ENCODE data around the gene UTP3.
"Not testable (repeated sequence)": the region's sequence is repeated elsewhere in the genome, so short reads cannot be mapped to it uniquely, and the experiment has no call there.

Gene UTP3

DNA sequence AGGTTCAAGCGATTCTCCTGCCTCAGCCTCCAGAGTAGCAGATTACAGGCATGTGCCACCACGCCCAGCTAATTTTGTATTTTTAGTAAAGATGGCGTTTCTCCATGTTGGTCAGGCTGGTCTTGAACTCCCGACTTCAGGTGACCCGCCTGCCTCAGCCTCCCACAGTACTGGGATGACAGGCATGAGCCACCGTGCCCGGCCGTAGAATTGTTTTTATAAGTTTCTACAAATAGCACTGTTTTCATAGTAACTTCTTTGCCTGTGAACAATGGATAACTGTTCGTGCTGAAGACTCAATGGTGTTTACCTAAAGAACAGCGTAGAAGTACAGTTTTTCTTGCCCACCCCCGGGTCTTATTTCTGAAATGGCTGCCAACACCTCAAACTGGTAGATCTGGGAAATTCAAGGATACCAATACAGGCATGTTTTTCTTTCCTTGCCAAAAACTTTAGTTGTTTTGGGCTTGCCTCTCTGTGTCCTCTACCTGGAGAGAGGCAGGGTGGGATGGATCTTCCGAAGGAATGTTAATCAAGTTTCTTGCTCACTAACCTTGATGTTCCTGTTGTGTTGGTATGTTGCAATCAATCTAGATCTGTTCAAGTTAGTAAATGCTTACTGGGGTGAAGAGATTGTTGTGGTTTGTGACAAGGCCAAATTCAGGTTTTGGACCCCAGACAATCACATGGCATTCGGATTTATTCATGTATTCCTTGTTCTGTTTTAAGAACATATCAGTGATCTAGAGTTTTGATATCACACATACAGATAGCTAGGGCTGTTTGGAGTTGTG is 30.7 kb downstream of the UTP3 start:
- no peak overlapping the region for H3K4me3 Mint-ChIP-seq
- peaks cover 48% of the 10 kb centered on the region for H3K4me1 Mint-ChIP-seq

DNA sequence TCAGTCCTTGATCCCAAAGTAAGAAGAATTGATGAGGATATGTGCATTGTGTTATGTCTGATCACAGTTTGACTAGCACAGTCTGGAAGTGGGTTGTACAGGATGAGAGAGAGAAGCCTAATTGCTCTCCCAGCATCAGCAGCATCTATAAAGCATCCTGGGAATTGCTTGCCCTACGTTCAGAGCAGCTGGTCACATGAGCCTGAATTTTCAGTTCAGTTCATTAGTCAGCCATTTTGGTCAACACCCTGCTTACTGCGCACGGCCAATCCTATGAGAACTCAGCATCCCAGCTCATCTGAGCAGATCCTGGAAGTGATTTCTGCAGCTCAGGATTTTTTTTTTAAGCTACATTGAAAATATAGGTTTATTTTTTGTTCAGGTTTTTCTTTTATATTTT is 33.4 kb downstream of the UTP3 start, which contains the start of gene RUFY3:
Gene RUFY3 (plus strand): TSS at position 218 of the 400 bp plus-strand sequence. CDS start 610 bp downstream, outside the sequence.
- H3K36me3 Mint-ChIP-seq (ENCODE audit: low read depth) = no peaks in the 10 kb centered on the region
- DNase-seq = no peak
- peaks cover 31% of the 10 kb centered on the region for H3K4me1 Mint-ChIP-seq
- H3K9me3 Mint-ChIP-seq = no peaks in the 10 kb centered on the region
- no peak for ATAC-seq
- H3K4me3 Mint-ChIP-seq = peak within 1 kb of the TSS; percentile 25
- peak within 1 kb of the TSS; percentile 17 for H3K27ac Mint-ChIP-seq
- H3K27me3 Mint-ChIP-seq = no peaks in the 10 kb centered on the region

More for the DNA sequence above, 30.7 kb downstream of the UTP3 start:
- Mint-ChIP-seq H3K9me3 (no peaks in the 10 kb centered on the region), H3K27me3 (no peaks in the 10 kb centered on the region), H3K36me3 (ENCODE audit: low read depth) (peaks cover 2% of the 10 kb centered on the region), H3K27ac (no peak overlapping the region)
- ATAC-seq (no peak), DNase-seq (no peak)

DNA sequence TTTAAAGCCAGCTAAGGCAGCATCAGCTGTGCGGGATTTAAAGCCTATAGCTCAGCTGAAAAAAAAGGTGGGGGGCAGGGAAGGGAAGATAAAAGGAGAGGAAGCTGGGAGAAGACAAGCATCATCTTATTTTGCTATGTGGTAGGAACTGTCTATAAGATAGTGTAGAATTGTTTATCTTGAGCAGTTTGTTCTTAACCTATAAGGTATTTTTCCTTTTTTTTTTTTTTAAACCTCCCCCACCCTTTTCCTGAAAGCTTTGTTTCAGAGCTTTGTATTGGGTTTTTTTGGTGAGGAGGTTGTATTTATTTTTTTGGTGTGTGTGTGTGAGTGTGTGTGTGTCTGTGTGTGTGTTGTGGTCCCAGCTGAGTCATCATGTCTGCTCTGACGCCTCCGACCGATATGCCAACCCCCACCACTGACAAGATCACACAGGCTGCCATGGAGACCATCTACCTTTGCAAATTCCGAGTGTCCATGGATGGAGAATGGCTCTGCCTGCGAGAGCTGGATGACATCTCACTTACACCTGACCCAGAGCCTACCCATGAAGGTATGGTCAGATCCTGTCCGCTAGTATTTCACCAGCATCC is 34.0 kb downstream of the UTP3 start:
- Mint-ChIP-seq H3K27ac (peak overlapping the region; percentile 17), H3K4me1 (peaks cover 30% of the 10 kb centered on the region), H3K27me3 (no peaks in the 10 kb centered on the region), H3K9me3 (no peaks in the 10 kb centered on the region), H3K36me3 (ENCODE audit: low read depth) (no peaks in the 10 kb centered on the region), H3K4me3 (peak overlapping the region; percentile 25)
- ATAC-seq = peak; percentile 65
- DNase-seq = no peak

DNA sequence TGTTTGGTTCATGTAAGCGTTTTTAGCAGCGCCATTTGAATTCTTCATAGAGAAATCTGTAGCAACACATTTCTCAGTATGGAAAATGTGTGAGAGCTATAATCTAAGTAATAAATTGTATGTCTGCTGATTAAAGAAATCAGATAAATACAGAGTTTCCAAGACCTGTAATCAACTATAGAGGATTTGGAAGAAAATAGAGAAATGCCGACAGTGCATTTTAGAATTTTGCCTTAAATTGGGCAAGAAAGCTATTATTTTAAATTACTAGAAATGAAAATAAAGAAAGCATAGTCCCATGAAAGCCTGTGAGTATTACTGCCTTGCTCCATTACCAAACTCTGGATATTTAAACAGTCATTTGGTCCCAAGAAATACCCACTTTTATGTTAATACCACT is 36.1 kb downstream of the UTP3 start:
- no peak for ATAC-seq
- DNase-seq = no peak
- Mint-ChIP-seq H3K9me3 (no peaks in the 10 kb centered on the region), H3K27me3 (no peaks in the 10 kb centered on the region), H3K36me3 (ENCODE audit: low read depth) (no peaks in the 10 kb centered on the region), H3K27ac (no peak overlapping the region), H3K4me3 (no peak overlapping the region), H3K4me1 (peaks cover 25% of the 10 kb centered on the region)

DNA sequence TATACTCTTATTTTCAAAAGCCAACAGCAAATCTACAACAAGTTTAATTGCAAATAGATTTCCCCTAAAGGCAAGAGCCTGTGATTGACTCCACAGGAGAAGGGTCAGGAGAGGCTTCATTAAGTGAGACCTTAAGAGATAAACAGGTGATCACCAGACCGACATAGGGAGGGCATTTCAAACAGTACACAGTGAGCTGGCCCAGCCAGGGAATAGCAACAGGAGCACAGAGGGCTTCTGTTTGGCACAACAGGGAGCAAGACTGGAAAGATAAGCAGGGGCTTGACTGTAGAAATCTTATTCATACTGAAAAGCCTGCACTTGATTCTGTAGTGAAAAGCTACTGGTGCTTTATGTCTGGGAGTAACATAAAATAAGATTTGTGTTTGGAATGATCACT is 37.3 kb downstream of the UTP3 start:
- H3K4me1 Mint-ChIP-seq = peaks cover 25% of the 10 kb centered on the region
- no peak overlapping the region for H3K4me3 Mint-ChIP-seq
- no peaks in the 10 kb centered on the region for H3K27me3 Mint-ChIP-seq
- no peak for ATAC-seq
- H3K36me3 Mint-ChIP-seq (ENCODE audit: low read depth) = no peaks in the 10 kb centered on the region
- H3K9me3 Mint-ChIP-seq = no peaks in the 10 kb centered on the region
- H3K27ac Mint-ChIP-seq = no peak overlapping the region
- no peak for DNase-seq

DNA sequence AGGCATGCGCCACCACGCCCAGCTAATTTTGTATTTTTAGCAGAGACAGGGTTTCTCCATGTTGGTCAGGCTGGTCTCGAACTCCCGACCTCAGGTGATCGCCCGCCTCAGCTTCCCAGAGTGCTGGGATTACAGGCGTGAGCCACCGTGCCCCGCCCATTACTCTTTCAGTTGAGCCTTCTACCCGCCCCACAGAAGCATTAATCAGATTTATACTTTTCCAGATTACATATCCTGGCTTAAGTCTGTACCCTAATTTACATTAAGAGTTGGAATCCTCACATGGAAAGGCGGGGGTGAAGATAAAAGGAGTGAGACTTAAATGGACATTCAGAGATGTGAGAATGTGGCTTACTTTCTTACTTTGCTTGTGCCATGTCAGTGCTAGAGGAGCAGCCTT is 38.2 kb downstream of the UTP3 start:
- peaks cover 22% of the 10 kb centered on the region for H3K4me1 Mint-ChIP-seq
- not testable (repeated sequence) for H3K9me3 Mint-ChIP-seq; ATAC-seq; H3K27ac Mint-ChIP-seq; DNase-seq; H3K4me3 Mint-ChIP-seq; H3K27me3 Mint-ChIP-seq; H3K36me3 Mint-ChIP-seq (ENCODE audit: low read depth)

DNA sequence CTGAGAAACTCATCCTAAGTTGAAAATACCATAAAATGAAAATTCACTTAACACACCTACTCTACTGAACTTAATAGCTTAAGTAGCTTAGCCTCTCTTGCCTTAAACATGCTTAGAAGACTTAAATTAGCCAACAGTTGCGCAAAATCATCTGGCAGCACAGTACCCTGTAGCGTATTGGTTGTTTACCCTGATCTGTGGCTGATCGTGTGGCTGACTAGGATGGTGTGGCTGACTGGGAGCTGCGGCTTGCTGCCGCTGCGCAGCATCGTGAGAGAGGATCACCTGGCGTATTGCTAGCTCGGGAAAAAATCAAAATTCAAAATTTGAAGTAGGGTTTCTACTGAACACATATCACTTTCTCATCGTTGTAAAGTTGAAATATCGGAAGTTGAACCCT is 39.8 kb downstream of the UTP3 start:
- no peaks in the 10 kb centered on the region for H3K27me3 Mint-ChIP-seq
- DNase-seq (no peak), ATAC-seq (no peak)
- no peak overlapping the region for H3K4me3 Mint-ChIP-seq
- H3K27ac Mint-ChIP-seq = no peak overlapping the region
- H3K36me3 Mint-ChIP-seq (ENCODE audit: low read depth) = no peaks in the 10 kb centered on the region
- peaks cover 11% of the 10 kb centered on the region for H3K4me1 Mint-ChIP-seq
- no peaks in the 10 kb centered on the region for H3K9me3 Mint-ChIP-seq

DNA sequence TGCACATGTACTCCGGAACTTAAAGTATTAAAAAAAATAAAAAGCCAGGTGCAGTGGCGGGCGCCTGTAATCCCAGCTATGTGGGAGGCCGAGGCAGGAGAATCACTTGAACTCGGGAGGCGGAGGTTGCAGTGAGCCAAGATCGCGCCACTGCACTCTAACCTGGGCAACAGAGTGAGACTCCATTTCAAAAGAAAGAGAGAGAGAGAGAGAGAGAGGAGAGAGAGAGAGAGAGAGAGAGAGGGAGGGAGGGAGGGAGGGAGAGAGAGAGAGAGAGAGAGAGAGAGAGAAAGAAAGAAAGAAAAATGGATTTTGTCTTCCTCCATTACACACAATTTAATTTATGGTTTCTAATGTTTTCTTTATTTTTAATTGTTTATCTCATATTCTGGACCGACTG is 44.5 kb downstream of the UTP3 start:
- H3K36me3 Mint-ChIP-seq (ENCODE audit: low read depth); H3K9me3 Mint-ChIP-seq; ATAC-seq; H3K4me3 Mint-ChIP-seq; H3K27ac Mint-ChIP-seq; H3K27me3 Mint-ChIP-seq; DNase-seq: not testable (repeated sequence)
- H3K4me1 Mint-ChIP-seq = peaks cover 43% of the 10 kb centered on the region

DNA sequence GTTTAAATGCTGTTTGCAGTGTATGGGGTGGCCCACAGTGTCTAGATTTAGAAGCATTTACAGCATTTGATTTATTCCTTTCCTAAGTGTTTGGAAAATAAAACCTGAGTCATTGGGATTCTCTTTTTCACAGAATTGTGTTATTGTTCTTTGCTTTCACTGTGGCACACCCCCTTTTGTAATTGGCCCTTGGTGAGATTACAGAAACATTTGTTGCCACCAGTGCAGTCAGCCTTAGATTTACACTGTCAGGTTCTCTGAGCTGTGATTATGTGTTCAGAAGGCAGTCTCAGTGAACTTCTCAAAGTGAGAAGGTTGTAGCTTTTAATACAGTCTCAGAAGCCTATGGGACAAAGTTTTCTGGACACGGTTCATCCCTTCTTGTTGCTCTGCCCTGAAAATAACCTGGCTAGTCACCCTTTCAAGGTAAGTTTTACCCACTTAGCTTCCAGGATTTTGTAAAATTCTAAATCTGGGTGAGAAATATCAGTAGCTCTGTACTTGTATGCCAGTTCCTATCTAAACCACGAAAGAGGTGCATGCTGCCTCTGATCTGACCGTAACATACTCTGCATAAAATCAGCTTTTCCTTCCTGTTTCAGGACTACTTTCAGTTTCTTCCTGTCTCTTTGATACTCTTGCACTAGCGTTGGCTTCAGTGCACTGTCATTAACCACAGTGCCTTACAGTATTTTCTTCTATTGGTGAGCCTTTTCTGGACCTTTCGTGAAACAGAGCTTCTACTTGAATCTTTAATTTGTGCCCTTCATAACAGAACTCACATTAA is 46.0 kb downstream of the UTP3 start:
- H3K36me3 Mint-ChIP-seq (ENCODE audit: low read depth) = no peaks in the 10 kb centered on the region
- peaks cover 43% of the 10 kb centered on the region for H3K4me1 Mint-ChIP-seq
- peak overlapping the region; percentile 82 for H3K4me3 Mint-ChIP-seq
- peak; percentile 94 for ATAC-seq
- H3K27ac Mint-ChIP-seq = peak overlapping the region; percentile 85
- H3K9me3 Mint-ChIP-seq = no peaks in the 10 kb centered on the region
- H3K27me3 Mint-ChIP-seq = no peaks in the 10 kb centered on the region
- no peak for DNase-seq

DNA sequence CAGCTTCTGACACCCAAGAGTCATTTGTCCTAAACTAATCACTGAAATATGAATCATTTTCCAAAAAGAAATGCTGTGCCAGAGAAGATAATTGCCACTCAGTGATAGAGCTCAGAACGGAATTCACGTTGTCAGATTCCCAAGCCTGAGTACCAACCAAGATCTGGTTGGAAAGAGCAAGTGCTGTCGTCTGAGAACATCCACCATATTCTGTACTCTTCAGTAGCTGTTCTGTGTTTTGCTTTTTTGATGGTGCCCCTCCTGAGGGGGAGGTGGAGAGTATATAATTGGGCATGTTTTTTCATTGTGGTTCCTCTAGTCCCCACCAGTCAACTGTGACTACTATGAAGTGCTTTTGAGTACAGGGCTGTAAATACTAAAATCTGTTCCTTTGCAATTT is 46.6 kb downstream of the UTP3 start:
- Mint-ChIP-seq H3K27ac (peak overlapping the region; percentile 85), H3K36me3 (ENCODE audit: low read depth) (no peaks in the 10 kb centered on the region), H3K9me3 (no peaks in the 10 kb centered on the region), H3K27me3 (no peaks in the 10 kb centered on the region), H3K4me3 (peak overlapping the region; percentile 82), H3K4me1 (peaks cover 43% of the 10 kb centered on the region)
- ATAC-seq = peak; percentile 27
- no peak for DNase-seq

DNA sequence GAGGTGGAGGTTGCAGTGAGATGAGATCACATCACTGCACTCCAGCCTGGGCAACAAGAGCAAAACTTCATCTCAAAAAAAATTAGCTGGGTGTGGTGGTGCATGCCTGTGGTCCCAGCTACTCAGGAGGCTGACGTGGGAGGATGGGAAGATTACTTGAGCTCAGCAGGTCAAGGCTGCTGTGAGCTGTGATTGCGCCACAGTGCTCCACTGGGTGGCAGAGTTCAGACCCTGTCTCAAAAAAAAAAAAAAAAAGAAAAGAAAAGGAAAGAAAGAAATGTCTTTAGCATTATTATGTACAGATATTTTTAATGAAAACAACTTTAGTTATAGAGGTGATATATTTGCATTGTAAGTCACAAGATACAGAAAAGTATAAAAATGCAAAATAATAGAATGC is 47.6 kb downstream of the UTP3 start:
- not testable (repeated sequence) for H3K4me3 Mint-ChIP-seq; H3K27me3 Mint-ChIP-seq; H3K36me3 Mint-ChIP-seq (ENCODE audit: low read depth); H3K9me3 Mint-ChIP-seq; H3K27ac Mint-ChIP-seq
- peaks cover 43% of the 10 kb centered on the region for H3K4me1 Mint-ChIP-seq
- DNase-seq (peak; percentile 44), ATAC-seq (peak; percentile 63)

DNA sequence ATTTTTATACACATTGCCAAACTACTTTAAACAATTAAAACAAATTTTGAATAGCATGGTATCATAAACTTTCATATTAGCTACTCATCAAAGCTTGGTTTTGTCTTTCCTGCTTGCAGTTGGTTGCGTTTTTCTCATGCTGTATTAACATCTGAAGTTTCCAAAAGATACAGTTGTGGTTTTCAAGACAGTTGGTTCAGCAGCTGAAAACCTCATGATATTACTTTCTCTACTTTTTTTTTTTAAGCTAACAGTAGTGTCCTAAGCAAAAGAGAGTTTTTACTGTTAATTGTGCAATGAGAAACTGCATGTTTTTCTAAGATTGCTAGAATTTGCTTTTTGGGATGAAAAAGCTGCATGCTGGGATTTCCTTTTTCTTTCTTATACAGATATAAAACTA is 48.7 kb downstream of the UTP3 start:
- no peak overlapping the region for H3K4me3 Mint-ChIP-seq
- no peak for DNase-seq
- H3K4me1 Mint-ChIP-seq = peaks cover 43% of the 10 kb centered on the region
- H3K27ac Mint-ChIP-seq = no peak overlapping the region
- H3K36me3 Mint-ChIP-seq (ENCODE audit: low read depth) = no peaks in the 10 kb centered on the region
- ATAC-seq = no peak
- no peaks in the 10 kb centered on the region for H3K27me3 Mint-ChIP-seq
- no peaks in the 10 kb centered on the region for H3K9me3 Mint-ChIP-seq

DNA sequence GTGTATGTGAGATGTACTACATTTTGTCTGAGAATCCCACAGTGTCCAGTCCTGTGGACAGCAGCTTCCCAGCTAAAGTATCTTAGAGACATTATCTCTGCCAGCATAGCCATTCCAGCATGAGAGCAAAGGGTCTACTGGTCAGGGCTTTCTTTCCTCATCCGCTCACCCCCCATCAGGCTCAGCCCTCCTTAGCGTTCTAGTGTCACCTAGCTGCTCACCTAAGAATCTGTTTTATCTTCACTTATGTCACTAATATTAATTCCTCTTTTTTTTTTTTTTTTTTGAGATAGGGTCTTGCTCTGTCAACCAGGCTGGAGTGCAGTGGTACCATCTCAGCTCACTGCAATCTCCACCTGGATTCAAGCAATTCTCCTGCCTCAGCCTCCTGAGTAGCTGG is 49.1 kb downstream of the UTP3 start:
- no peak overlapping the region for H3K4me3 Mint-ChIP-seq
- no peak overlapping the region for H3K27ac Mint-ChIP-seq
- ATAC-seq (no peak), DNase-seq (no peak)
- no peaks in the 10 kb centered on the region for H3K36me3 Mint-ChIP-seq (ENCODE audit: low read depth)
- peaks cover 43% of the 10 kb centered on the region for H3K4me1 Mint-ChIP-seq
- no peaks in the 10 kb centered on the region for H3K27me3 Mint-ChIP-seq
- H3K9me3 Mint-ChIP-seq = no peaks in the 10 kb centered on the region

DNA sequence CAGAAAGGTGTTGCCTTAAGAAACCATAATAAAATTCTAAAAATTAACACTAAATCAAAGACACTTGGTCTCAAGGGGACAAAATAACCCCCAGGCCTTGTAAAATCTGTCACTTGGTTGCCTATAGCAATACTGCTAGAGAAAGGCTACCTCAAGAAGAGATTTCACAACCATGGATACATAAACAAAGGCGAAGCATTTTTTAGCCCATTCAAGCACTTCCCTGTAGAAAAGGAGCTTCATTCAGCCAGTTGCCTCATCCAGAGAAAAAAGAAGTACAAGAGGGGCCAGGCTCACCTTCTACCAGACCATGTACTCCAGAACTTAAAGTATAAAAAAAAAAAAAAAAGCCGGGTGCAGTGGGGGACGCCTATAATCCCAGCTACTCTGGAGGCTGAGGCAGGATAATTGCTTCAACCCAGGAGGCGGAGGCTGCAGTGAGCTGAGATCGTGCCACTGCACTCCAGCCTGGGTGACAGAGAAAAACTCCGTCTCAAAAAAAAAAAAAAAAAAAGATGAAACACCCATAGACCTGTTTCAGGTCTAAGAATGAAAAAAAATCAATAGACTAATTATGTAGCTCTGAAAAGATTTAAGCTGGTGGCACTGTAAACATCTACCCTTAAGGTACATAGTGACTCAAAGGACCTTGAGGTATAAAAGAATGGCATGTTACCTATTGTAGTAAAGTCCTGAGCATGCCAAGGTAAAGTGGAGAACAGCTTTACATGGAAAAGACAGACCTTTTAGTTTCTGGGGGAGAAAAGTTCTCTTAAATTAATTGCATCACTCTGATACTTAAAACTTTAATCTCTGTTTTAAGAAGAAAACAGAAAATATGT is 51.4 kb downstream of the UTP3 start:
- DNase-seq (no peak), ATAC-seq (no peak)
- no peaks in the 10 kb centered on the region for H3K36me3 Mint-ChIP-seq (ENCODE audit: low read depth)
- no peaks in the 10 kb centered on the region for H3K9me3 Mint-ChIP-seq
- no peak overlapping the region for H3K4me3 Mint-ChIP-seq
- peaks cover 28% of the 10 kb centered on the region for H3K4me1 Mint-ChIP-seq
- no peaks in the 10 kb centered on the region for H3K27me3 Mint-ChIP-seq
- H3K27ac Mint-ChIP-seq = no peak overlapping the region

All from activated naive CD8-positive, alpha-beta T cell treated with anti-CD3 and anti-CD28 coated beads, Interleukin-2, amount 50 U/mL, for 24 hours (primary cell).